GM19193 (cell line): ENCODE data around the gene WNT1.

Experiments
- POLR2A ChIP-seq: IDR thresholded peaks from 4 replicates; pipeline ENCODE4 v1.6.1; 2011; ENCODE audit not compliant: insufficient read depth, insufficient read length; ENCODE audit errors: extremely low read depth

WNT1 gene

GRCh38 chr12:48985901-48986300, 7.8 kb downstream of the WNT1 start:
- no peak for TF ChIP-seq POLR2A

- TF ChIP-seq POLR2A = no peak
These were observed 8.7 kb downstream of the WNT1 start for GRCh38 chr12:48986720-48987291.

GRCh38 chr12:48988030-48988649, 10.0 kb downstream of the WNT1 start:
- TF ChIP-seq POLR2A = no peak

- no peak for TF ChIP-seq POLR2A
These were observed 12.4 kb downstream of the WNT1 start for GRCh38 chr12:48990552-48990951.

GRCh38 chr12:48991247-48992050, 13.3 kb downstream of the WNT1 start:
- TF ChIP-seq POLR2A = no peak

- TF ChIP-seq POLR2A = no peak
These were observed 15.7 kb downstream of the WNT1 start for GRCh38 chr12:48993787-48994186.

- no peak for TF ChIP-seq POLR2A
These were observed 16.3 kb downstream of the WNT1 start for GRCh38 chr12:48994224-48995085.

- TF ChIP-seq POLR2A = no peak
These were observed 17.2 kb downstream of the WNT1 start for GRCh38 chr12:48995086-48995879.

GRCh38 chr12:48996794-48997718, 18.9 kb downstream of the WNT1 start:
- TF ChIP-seq POLR2A = no peak

GRCh38 chr12:48997719-48998496, 19.8 kb downstream of the WNT1 start:
- TF ChIP-seq POLR2A = peak; percentile 42

- no peak for TF ChIP-seq POLR2A
These were observed 20.6 kb downstream of the WNT1 start for GRCh38 chr12:48998497-48999353.

- peak; percentile 57 for TF ChIP-seq POLR2A
These were observed 21.4 kb downstream of the WNT1 start, which contains the start of gene DDN for GRCh38 chr12:48999371-49000131. TSS of gene DDN (minus strand) at chr12:48999375. CDS start at chr12:48999287, 88 bp downstream.
